HepG2 (cell line): ENCODE data around the gene CDYL. TPM values are rescaled to one million over a fixed set of nuclear protein-coding genes. Genes with fewer than 3 reads are reported as not detected.

ENCODE experiments used
- ATAC-seq: fragments of 200-7000 bp; cut with Tn5 transposase; 3 replicates; pipeline ENCODE4 v1.9.1; 2020; ENCODE audit warnings: mild to moderate bottlenecking, moderate library complexity
- BruUV-seq: library from RNA; stranded (reverse); fragments of 400-500 nt; replicated peaks from 2 replicates; lab custom pipeline; 2021; lab: Mats Ljungman, UMichigan
- CTCF ChIA-PET: fragments of 300-600 bp; formaldehyde crosslinking; extraction: SDS; loops from one replicate; lab custom pipeline; 2021; ENCODE audit warnings: low total read pairs, inconsistent platforms, low intra/inter-chr PET ratio; lab: Yijun Ruan, JAX
- POLR2A ChIA-PET: fragments of 350-600 bp; sonication (Branson Sonifier 250); formaldehyde crosslinking; loops from one replicate; lab custom pipeline; 2020; ENCODE audit warnings: antibody characterized with exemption, inconsistent platforms; lab: Yijun Ruan, JAX
- DNase-seq: peaks from one replicate; pipeline ENCODE4 v3.0.0-alpha.2; 2015; ENCODE audit warnings: low spot score
- FAIRE-seq: peaks from 3 replicates; lab custom pipeline; 2011; peaks lifted over from hg19 to GRCh38; lab: Jason Lieb, UNC
- H2AFZ ChIP-seq: one replicate; pipeline ENCODE4 v1.6.1; 2011; ENCODE audit warnings: low read length, inconsistent platforms
- H3K27ac ChIP-seq: fragments of 300-600 bp; 3 replicates; pipeline ENCODE4 v1.8.0; 2011; ENCODE audit warnings: mixed run types, mild to moderate bottlenecking, mixed read lengths, low read length, inconsistent platforms; ENCODE audit not compliant: insufficient read depth; ENCODE audit errors: extremely low read length
- H3K27me3 ChIP-seq, 2 experiments: fragments of 200-600 bp in 1 of 2; 2 replicates in 1 of 2; 3 replicates in 1 of 2; pipeline versions ENCODE4 v1.6.0 to v1.8.0; 2011; ENCODE audit warnings: low read length in 2 of 2, mild to moderate bottlenecking in 2 of 2, moderate library complexity in 2 of 2, inconsistent platforms in 1 of 2; ENCODE audit not compliant: insufficient read depth in 2 of 2, control insufficient read depth in 1 of 2
- H3K36me3 ChIP-seq, 2 experiments: fragments of 200-600 bp in 1 of 2; replicated peaks in 1 of 2; 2 replicates in 1 of 2; 3 replicates in 1 of 2; pipeline versions ENCODE4 v1.5.1 to v1.8.0; 2011; ENCODE audit warnings: low read length in 2 of 2, inconsistent platforms in 1 of 2; ENCODE audit not compliant: insufficient read depth in 2 of 2, control insufficient read depth in 1 of 2
- H3K4me1 ChIP-seq: 2 replicates; pipeline ENCODE4 v1.5.1; 2012; ENCODE audit warnings: low read length, inconsistent platforms; ENCODE audit not compliant: insufficient read depth
- H3K4me2 ChIP-seq: 2 replicates; pipeline ENCODE4 v1.6.0; 2011; ENCODE audit warnings: low read depth, low read length, inconsistent platforms
- H3K4me3 ChIP-seq, 3 experiments: fragments of 200-600 bp in 1 of 3; sonication (generic), shearing (Covaris generic) in 1 of 3; replicated peaks in 1 of 3; 2 replicates each; pipeline ENCODE4 v1.5.1; 2011 to 2016; ENCODE audit warnings: low read length in 3 of 3, inconsistent platforms in 2 of 3, low read depth in 2 of 3, mild to moderate bottlenecking in 2 of 3, control low read depth in 1 of 3, mixed read lengths in 1 of 3; ENCODE audit not compliant: insufficient read depth in 1 of 3
- H3K79me2 ChIP-seq: one replicate; pipeline ENCODE4 v1.6.1; 2011; ENCODE audit warnings: low read length, inconsistent platforms; ENCODE audit not compliant: insufficient read depth
- H3K9ac ChIP-seq: 2 replicates; pipeline ENCODE4 v1.6.0; 2011; ENCODE audit warnings: mild to moderate bottlenecking, low read depth, low read length, inconsistent platforms; ENCODE audit not compliant: insufficient read depth
- H3K9me3 ChIP-seq: 2 replicates; pipeline ENCODE4 v1.5.1; 2012; ENCODE audit warnings: mild to moderate bottlenecking, low read length
- H4K20me1 ChIP-seq: 2 replicates; pipeline ENCODE4 v1.6.0; 2011; ENCODE audit warnings: inconsistent platforms, mild to moderate bottlenecking, low read length, moderate library complexity; ENCODE audit not compliant: insufficient read depth
- ASH2L ChIP-seq: fragments of 300-600, 200-600 bp; sonication (generic); IDR thresholded peaks from 2 replicates; pipeline ENCODE4 v1.7.0; 2017; ENCODE audit warnings: low read depth, mild to moderate bottlenecking, moderate library complexity, mixed read lengths, low read length; ENCODE audit not compliant: insufficient read length
- DPF2 ChIP-seq: sonication (generic); formaldehyde crosslinking; IDR thresholded peaks from 2 replicates; pipeline ENCODE4 v1.4.0; 2020; ENCODE audit warnings: mild to moderate bottlenecking, low read depth, missing genetic modification reagents, borderline replicate concordance
- NCOA5 ChIP-seq: sonication (generic); formaldehyde crosslinking; IDR thresholded peaks from 2 replicates; pipeline ENCODE4 v1.4.0; 2020; ENCODE audit warnings: missing genetic modification reagents
- RBM39 ChIP-seq: fragments of 200-400 bp; formaldehyde crosslinking; IDR thresholded peaks from one replicate; pipeline ENCODE4 v1.6.1; 2018; ENCODE audit warnings: antibody characterized with exemption, mild to moderate bottlenecking, low read depth, low read length; ENCODE audit not compliant: poor library complexity, severe bottlenecking
- SALL1 ChIP-seq: sonication (generic); formaldehyde crosslinking; IDR thresholded peaks from 2 replicates; pipeline ENCODE4 v1.8.0; 2022; ENCODE audit warnings: mild to moderate bottlenecking, missing genetic modification reagents
- WGBS: methylation state at CpG from one replicate; pipeline ENCODE4 v1.1.6; 2017; ENCODE audit warnings: low lambda C conversion rate; 5-methylcytosine and 5-hydroxymethylcytosine counted together
- in situ Hi-C: cut with HindIII; loops from 2 replicates; pipeline ENCODE4 v1.10.0; 2017; ENCODE audit warnings: low pct_unique_long_range_greater_than_20kb; ENCODE audit not compliant: extremely low pct_ligation_motif_present
- intact Hi-C: fragments of 100-400 bp; cut with micrococcal nuclease; formaldehyde crosslinking; loops from one replicate; pipeline ENCODE4 v1.10.0; 2022; ENCODE audit not compliant: unreplicated experiment
- polyA plus RNA-seq, 8 experiments: library from polyadenylated mRNA; depleted of rRNA in 3 of 8; stranded (reverse) in 7 of 8; unstranded in 1 of 8; fragments of >200 nt; fragmentation: Illumina TruSeq in 4 of 8; extraction: Trizol in 4 of 8; gene quantifications; 2 replicates each; pipeline versions ENCODE4 v1.2.1 to v1.2.3, GENCODE V29; 2011 to 2016; ENCODE audit warnings: low read depth in 4 of 8, missing spikeins in 1 of 8, mixed read lengths in 1 of 8; ENCODE audit not compliant: insufficient read depth in 1 of 8
- total RNA-seq, 5 experiments: library from RNA; depleted of rRNA; stranded (reverse); fragments of >200 nt; fragmentation: Illumina TruSeq; extraction: Trizol; gene quantifications; 2 replicates each; pipeline ENCODE4 v1.2.3, GENCODE V29; 2016; ENCODE audit warnings: low read depth in 1 of 5
- TF ChIP-seq, protein P1 (sequence below): sonication (generic); formaldehyde crosslinking; IDR thresholded peaks from 2 replicates; pipeline ENCODE4 v1.4.0; 2020; ENCODE audit warnings: mild to moderate bottlenecking, missing genetic modification reagents

CDYL gene
- total and polyA plus RNA-seq, 2 of the 13 experiments (the other 11 are each of a cell fraction or from before 2014, with no cell fraction given) = 22.8 to 105 TPM

DNA sequence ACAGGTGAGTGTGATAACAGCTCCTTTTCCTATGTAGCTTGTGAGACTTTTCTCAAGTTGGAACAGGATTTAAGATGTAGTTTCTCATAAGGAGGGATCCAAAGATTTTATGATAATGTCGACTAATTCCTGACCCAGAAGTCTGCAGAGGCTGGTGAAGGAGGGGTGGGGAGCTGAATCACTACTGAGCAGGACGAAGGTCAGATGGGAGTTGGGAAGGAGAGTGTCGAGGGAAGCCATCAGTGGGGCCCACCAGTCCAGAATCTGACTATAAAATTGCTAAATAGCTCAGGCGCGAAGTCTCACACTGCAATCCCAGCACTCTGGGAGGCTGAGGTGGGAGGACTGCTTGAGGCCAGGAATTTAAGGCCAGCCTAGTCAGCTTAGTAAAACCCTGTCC, 32.3 kb upstream of the CDYL start:
- H3K79me2 ChIP-seq = no peaks in the 10 kb centered on the region
- H3K4me1 ChIP-seq = no peaks in the 10 kb centered on the region
- no peak overlapping the region for H3K4me2 ChIP-seq
- H3K27me3 ChIP-seq = peaks cover 0 to 4% of the 10 kb centered on the region in 2 experiments; a peak in 3 of 5 replicates
- no peaks in the 10 kb centered on the region for H3K36me3 ChIP-seq
- H3K27ac ChIP-seq = no peak overlapping the region
- FAIRE-seq = no peak
- TF ChIP-seq ASH2L (no peak), RBM39 (no peak), NCOA5 (CRISPR knock-in tag) (no peak), DPF2 (CRISPR knock-in tag) (no peak), SALL1 (CRISPR knock-in tag) (no peak)
- TF ChIP-seq, all 625 proteins: peak for 0
- ChIA-PET CTCF (no interaction called here), POLR2A (no interaction called here)
- H3K9ac ChIP-seq = no peak overlapping the region
- BruUV-seq = no TSS peak
- no peak for DNase-seq
- H2AFZ ChIP-seq = no peak overlapping the region
- no peaks in the 10 kb centered on the region for H3K9me3 ChIP-seq
- H4K20me1 ChIP-seq = no peaks in the 10 kb centered on the region
- WGBS = 47% methylated on average over 5 of the region's 5 CpGs
- no peak for ATAC-seq
- intact Hi-C loops = no loop called here
- in situ Hi-C loops = no loop called here
- no peak overlapping the region for H3K4me3 ChIP-seq

DNA sequence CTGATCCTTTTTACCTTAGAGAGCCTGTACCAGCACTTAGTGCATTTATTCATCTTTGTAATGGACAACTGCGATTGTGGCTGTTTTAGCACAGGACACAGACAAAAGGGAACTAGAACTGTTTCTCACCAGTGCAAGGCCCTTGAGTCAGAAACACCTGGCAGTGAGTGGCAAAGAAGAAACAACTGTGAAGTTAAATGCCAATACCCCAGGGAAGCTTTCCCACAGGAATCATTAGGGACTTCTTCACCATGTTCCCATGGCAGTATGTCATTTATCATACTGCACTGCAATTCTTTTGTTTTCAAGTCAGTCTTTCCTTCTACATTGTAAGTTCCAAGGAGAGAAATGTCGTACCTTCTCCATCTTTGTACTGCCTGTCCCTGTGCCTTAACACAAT, 28.6 kb upstream of the CDYL start:
- H3K4me3 ChIP-seq = no peak overlapping the region
- FAIRE-seq = no peak
- H3K27ac ChIP-seq = no peak overlapping the region
- no peak overlapping the region for H3K9ac ChIP-seq
- H2AFZ ChIP-seq = no peak overlapping the region
- no peaks in the 10 kb centered on the region for H3K36me3 ChIP-seq
- ATAC-seq = no peak
- no peaks in the 10 kb centered on the region for H3K79me2 ChIP-seq
- ChIA-PET POLR2A (no interaction called here), CTCF (no interaction called here)
- no TSS peak for BruUV-seq
- WGBS = 27% methylated on average over 2 of the region's 2 CpGs
- no peaks in the 10 kb centered on the region for H3K9me3 ChIP-seq
- intact Hi-C loops (no loop called here), in situ Hi-C loops (no loop called here)
- H3K27me3 ChIP-seq = peaks cover 0 to 19% of the 10 kb centered on the region in 2 experiments; a peak in 2 of 5 replicates
- H4K20me1 ChIP-seq = no peaks in the 10 kb centered on the region
- H3K4me2 ChIP-seq = no peak overlapping the region
- no peak for DNase-seq
- H3K4me1 ChIP-seq = no peaks in the 10 kb centered on the region
- TF ChIP-seq, protein P1, sequence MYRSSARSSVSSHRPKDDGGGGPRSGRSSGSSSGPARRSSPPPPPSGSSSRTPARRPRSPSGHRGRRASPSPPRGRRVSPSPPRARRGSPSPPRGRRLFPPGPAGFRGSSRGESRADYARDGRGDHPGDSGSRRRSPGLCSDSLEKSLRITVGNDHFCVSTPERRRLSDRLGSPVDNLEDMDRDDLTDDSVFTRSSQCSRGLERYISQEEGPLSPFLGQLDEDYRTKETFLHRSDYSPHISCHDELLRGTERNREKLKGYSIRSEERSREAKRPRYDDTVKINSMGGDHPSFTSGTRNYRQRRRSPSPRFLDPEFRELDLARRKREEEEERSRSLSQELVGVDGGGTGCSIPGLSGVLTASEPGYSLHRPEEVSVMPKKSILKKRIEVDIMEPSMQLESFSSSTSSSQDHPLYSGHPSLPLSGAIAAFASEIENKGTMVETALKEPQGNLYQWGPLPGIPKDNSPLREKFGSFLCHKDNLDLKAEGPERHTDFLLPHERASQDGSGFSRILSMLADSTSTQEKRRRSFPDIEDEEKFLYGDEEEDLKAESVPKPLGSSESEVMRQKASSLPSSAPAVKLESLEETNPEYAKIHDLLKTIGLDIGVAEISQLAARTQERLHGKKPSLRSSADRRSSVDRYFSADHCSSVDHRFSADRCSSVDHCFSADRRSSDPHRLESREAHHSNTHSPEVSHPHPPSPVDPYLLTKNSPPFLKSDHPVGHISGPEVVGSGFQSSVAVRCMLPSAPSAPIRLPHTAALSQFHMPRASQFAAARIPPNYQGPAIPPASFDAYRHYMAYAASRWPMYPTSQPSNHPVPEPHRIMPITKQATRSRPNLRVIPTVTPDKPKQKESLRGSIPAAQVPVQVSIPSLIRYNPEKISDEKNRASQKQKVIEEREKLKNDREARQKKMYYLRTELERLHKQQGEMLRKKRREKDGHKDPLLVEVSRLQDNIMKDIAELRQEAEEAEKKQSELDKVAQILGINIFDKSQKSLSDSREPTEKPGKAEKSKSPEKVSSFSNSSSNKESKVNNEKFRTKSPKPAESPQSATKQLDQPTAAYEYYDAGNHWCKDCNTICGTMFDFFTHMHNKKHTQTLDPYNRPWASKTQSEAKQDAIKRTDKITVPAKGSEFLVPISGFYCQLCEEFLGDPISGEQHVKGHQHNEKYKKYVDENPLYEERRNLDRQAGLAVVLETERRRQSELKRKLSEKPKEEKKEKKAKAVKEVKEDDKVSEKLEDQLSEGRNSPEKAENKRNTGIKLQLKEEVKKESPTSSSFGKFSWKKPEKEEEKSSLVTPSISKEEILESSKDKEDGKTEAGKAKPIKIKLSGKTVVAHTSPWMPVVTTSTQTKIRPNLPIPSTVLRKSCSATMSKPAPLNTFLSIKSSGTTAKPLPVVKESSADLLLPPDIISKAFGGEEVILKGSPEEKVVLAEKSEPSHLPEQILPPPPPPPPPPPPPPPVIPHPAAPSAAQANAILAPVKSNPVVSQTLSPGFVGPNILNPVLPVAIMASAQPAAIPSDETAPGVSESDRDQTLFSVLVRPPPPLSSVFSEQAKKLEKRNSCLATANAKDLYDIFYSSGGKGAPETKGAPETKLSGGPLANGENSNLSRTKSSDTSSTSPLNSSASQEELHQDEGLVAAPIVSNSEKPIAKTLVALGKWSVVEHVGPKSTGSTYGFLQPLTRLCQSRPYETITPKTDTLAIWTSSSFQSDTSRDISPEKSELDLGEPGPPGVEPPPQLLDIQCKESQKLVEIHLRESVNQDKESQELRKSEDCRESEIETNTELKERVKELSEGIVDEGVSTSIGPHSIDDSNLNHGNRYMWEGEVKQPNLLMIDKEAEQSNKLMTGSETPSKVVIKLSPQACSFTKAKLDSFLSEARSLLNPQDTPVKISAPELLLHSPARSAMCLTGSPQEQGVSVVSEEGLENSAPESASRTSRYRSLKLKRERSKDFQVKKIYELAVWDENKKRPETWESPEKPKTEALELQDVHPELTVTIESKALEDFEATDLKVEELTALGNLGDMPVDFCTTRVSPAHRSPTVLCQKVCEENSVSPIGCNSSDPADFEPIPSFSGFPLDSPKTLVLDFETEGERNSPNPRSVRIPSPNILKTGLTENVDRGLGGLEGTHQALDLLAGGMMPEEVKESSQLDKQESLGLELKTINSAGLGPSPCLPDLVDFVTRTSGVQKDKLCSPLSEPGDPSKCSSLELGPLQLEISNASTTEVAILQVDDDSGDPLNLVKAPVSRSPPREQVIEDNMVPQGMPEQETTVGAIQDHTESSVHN (CRISPR knock-in tag) = no peak
